NK-92 (cell line): ENCODE results near the gene MYO9A.

Experiments
- DNase-seq: peaks from one replicate; lab custom pipeline; 2025; ENCODE audit not compliant: unreplicated experiment; lab: John Stamatoyannopoulos, UW

MYO9A gene, protein sequence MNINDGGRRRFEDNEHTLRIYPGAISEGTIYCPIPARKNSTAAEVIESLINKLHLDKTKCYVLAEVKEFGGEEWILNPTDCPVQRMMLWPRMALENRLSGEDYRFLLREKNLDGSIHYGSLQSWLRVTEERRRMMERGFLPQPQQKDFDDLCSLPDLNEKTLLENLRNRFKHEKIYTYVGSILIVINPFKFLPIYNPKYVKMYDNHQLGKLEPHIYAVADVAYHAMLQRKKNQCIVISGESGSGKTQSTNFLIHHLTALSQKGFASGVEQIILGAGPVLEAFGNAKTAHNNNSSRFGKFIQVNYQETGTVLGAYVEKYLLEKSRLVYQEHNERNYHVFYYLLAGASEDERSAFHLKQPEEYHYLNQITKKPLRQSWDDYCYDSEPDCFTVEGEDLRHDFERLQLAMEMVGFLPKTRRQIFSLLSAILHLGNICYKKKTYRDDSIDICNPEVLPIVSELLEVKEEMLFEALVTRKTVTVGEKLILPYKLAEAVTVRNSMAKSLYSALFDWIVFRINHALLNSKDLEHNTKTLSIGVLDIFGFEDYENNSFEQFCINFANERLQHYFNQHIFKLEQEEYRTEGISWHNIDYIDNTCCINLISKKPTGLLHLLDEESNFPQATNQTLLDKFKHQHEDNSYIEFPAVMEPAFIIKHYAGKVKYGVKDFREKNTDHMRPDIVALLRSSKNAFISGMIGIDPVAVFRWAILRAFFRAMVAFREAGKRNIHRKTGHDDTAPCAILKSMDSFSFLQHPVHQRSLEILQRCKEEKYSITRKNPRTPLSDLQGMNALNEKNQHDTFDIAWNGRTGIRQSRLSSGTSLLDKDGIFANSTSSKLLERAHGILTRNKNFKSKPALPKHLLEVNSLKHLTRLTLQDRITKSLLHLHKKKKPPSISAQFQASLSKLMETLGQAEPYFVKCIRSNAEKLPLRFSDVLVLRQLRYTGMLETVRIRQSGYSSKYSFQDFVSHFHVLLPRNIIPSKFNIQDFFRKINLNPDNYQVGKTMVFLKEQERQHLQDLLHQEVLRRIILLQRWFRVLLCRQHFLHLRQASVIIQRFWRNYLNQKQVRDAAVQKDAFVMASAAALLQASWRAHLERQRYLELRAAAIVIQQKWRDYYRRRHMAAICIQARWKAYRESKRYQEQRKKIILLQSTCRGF (N-terminal part only)

DNA sequence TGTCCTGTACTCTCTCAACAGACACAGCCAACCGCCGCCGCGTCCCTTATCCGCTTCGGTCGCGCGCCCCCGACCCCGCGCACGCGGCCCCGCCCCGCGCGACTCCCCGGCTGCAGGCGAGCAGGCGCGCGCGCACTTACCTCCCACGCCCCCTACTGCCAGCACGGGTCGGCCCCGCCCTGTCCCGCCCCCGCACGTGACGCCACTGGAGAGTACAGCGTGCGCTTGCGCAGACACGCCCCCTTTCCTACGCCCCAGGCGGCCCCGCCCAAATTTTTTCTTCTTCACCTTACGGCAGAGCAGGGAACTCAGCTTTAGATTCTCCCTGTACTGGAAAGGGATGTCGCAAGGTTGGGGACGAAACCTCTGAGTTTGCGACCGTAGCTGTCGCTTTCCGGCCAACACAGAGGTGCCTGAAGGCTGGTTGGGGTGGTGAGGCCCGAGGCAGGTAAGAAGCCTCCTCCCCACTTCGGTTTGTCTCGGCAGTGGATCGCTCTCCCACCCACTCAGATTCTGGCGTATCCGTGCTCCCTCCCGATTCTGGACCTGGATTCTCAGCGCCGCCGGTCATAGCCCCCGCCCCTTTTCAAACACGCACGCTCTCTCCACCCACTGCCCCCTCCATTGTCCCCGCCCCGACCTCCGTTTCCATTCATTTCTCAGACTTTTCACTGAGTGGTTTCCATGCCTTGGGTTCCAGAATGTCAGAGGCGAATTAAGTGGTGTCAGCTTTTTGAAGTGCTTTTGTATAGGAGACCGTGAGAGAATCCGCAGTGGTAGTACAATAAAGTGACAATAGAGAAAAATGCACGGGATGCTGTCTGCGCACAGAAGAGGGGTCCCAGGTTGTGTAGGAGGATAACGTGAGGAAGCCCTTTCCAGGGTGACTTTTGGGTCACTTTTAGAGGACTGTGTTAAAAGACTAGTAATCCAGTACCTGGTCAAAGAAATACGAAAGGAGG, at the start of gene MYO9A, which contains the start of gene SENP8:
Gene MYO9A (minus strand): TSS at position 134 of the 962 bp plus-strand sequence. CDS start 71,587 bp downstream, outside the sequence.
Gene SENP8 (plus strand): TSS at position 387 of the 962 bp plus-strand sequence. CDS start 21,221 bp downstream, outside the sequence.
- peak; percentile 89 for DNase-seq

DNA sequence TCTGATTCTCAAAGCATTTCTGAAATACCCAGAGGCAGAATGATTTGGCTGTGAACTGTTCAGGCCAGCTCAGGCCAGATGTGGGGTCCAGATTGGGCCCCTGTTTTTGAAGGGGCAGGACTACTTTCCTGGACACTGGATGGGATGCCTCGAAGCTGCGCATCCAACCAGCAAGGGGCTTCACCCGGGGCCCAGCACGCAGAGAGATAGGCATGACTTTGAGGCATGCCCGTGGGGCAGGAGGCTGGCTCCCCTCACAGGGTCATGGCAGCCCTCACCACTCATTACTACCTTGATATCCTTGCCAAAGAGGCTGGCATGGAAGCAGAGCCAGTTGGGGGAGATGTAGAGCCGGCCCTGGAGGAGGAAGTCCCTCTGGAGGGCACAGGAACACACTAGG, 49.5 kb upstream of the MYO9A start:
- no peak for DNase-seq

DNA sequence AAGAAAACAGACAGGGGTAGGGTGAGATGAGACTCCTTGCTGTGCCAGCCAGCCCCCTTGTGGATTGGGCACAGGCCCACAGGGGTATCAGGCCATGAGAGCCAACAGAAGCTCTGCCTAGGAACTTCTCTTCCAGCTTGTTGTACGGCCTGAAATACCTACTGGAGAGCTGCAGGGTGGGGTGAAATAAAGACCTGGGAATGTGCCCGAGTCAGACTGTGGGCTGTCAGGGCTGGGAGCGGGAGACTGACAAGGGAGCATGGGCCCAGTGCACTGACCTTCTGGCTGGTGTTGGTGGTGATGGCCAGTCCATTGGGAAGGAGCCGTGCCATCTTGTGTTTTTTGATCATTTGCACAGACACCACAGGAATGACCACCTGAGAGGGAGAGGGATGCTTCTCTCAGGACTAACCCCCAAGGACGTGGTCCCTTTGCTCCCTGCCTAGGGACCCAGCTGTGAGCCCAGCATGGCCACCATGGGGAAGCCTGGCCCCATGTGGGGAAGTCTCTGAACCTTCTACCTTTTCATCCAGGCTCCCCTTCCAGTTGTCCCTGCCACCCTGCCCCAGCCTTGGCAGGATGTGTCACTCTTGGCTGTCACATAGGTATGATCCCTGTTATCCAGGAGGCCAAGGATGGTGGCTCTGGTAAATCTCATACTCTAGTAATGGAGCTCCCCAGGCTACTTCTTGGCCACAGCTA, 48.9 kb upstream of the MYO9A start:
- no peak for DNase-seq

DNA sequence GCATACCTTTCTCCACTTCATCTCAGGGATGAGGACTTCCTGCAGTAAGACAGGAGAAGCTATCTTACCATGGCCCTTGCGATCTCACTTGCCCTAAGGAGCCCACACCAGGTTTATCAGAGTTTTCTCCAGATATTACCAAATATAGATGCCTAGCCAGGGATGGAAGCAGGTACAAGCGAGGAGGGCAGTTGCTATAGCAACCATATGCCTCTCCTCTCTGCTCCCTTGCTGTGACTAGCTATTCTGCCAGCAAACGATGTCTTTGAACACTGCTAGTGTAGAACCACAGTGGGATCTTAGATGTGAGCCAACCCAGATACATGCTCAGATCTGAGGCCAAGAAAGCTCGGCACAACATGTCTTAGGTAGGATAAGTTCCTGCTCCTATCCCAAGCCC, 45.8 kb upstream of the MYO9A start:
- no peak for DNase-seq

DNA sequence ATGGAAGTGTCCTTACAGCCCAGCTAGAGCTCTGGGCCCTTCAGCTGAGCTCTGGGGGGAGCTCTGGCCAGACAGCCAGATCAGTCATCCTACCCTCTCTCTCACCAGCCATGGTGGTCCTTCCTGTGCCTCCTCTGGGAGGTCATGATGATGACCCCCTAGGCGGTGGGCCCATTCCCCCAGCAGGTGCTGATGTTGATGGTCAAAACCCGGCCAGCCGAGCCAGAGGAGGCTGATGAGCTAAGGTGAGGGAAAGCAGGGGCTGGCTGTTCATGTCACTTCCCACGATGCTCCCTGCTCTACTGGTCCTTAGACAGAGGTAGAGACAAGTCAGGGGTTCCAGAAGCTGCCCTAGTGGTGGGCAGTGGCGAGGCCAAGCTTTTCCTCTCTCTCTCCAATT, 44.6 kb upstream of the MYO9A start:
- no peak for DNase-seq

DNA sequence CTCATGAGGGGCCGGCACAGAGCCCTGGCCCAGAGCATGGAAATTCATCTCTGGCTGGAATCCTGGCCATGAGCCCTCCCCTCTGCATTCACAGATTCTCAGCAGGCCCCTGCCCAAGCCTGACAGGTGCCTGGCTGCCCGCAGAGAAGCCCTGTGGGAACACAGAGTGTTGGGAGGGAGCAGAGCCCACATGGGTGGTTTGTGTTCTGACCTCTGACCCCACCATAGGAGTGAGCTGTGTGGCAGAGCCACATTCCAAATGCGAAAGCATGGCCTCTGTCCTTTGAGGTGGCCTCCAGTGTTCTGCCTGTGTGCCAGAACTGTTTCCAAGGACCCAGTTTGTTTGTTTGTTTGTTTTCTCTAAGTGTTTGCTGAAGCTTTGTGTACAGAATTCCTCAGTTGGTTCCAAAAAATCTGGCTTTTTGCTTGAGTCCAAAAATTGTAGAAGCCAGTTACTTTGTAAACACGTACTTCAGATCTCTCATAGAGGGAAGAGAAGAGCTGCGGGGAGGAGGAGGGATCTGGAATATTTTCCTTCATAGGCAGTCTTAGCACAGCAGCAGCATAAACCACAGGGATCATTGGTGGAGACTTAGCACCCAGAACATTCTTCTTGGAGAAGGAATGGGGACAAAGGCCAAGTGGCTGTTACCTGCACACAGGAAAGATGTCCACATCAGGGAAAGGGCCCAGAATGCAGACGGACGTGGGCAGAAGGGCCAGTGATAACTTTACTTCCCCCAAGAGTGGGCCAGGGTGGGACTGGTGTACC, 43.6 kb upstream of the MYO9A start:
- no peak for DNase-seq

DNA sequence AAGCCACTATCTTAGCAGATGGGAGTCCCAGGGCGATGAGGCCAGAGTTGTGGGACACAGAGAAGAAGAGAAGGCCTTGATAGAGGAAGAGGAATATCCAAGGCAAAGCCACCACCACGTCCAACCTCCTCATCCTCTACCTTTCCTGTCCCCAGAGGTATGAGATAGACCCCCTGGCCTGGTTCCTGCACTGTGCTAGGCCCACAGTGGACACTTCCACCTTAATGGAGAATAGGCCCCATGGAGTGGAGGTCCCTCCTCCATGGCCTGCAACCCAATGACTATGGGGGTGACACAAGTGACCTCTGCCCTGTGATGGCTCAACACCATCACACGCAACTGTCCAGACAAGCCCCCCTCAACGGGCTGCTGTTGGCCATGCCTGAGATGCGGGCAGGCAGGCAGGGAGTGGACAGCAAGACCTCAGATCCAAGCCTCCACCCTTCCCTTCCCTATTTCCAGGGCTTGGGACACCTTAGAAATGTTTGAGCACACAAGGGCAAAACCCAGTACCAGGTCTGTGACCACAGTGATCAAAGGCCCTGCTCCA, 42.8 kb upstream of the MYO9A start:
- no peak for DNase-seq

DNA sequence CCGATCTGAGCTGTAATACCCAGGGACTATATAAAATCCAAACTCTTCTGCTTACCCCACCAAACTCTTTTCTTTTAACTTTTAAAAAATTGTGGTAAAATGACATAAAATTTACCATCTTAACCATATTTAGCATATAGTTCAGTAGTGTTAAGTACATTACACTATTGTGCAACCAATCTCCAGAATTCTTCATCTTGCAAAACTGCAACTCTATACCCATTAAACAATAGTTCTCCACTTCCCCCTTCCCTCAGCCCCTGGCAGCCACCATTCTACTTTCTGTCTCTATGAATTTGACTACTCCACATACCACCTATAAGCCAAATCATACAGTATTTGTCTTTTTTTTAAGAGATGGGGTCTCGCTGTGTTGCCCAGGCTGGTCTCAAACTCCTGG, 39.0 kb upstream of the MYO9A start:
- no peak for DNase-seq

DNA sequence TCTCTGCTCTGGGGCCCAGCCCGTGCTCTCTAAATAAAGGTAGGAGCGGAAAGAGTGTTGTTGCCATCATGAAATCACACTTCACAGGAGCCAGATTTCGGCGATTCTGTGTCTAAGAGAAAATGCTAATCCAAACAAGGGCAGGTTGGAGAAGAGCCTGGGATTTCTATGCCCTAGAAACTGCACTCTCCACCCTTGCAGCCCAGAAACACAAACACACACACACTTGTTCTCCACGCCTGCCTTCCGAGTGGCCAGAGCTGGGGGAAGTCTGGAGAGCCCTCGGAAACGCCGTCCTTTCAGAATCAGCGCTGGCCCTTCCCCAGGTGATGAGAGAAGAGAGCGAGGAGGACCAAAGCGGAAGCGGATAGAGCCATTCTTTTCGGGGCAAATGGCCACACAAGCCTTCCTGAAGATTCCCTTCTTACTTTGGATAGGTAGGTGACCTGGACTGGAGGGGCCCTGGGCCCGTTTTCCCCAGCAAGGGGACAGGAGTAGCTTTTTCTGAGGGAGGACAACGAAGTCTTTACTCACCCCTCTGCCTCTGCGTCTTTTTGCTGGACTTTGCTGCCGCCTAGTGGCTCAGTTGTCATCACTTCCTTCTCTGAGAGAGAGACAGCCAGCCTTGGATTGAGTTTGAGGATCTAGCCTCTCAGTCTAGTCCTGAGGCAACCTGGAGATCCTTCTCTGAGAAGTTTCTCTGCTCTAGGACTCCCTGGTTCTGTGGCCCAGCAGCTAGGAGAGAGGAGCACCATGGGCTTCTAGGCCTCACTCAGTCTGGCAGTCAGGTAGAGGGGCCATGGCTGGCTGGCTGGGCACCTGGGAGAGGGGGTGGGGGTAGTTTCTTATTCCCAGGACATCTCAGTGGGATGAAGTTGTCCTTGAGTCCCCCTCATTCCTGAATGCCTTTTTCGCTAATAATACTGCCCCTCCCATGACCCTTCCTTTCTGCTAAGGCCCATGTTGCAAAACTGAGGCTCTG, 38.0 kb upstream of the MYO9A start:
- no peak for DNase-seq

DNA sequence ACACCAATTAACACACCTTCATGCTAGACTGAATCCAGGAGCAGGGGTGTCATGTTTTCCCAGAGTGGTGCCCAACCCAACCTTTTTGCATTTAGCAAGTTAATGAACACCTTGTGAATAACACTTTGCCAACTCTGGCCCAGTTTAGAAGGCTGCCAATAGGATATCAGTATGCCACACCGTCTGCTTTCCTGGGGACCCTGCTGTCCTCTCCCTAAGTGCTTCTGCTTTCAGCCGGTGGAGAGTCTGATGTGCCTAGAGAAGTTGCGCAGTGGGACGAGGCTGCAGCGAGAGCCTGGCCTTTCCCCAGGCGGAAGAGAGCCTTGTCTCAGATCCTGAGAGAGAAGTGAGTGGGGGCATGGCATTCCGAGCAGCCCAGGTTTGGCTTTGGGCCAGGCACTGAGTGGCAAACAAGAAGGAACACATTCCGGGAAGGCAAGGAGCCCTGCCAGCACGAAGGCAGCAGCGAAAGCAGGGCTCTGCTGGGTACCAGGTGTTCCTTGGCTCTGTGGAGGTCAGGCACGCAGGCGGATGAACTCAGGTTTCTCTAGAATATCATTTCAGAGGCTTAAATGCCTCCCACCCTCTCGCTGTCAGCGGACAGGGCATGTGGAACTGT, 37.2 kb upstream of the MYO9A start:
- DNase-seq: no peak

DNA sequence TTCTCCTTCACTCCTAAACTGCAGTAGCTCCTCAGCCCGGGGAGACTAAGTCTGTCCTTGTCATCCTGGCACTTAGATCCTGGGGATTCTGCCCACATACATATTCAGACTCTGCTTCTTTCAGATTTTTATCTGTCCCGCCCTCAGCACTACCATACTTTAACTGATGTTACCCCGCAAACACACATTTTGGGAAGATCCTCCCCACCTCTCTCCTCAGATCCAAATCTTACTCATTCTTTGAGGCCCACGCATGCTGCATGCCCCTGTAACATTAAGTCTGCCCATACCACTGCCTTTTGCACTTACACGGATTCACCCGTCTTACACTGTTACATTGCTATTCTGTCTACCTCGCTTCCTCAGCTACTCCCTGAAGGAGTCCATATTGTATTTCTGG, 36.4 kb upstream of the MYO9A start:
- DNase-seq: no peak

DNA sequence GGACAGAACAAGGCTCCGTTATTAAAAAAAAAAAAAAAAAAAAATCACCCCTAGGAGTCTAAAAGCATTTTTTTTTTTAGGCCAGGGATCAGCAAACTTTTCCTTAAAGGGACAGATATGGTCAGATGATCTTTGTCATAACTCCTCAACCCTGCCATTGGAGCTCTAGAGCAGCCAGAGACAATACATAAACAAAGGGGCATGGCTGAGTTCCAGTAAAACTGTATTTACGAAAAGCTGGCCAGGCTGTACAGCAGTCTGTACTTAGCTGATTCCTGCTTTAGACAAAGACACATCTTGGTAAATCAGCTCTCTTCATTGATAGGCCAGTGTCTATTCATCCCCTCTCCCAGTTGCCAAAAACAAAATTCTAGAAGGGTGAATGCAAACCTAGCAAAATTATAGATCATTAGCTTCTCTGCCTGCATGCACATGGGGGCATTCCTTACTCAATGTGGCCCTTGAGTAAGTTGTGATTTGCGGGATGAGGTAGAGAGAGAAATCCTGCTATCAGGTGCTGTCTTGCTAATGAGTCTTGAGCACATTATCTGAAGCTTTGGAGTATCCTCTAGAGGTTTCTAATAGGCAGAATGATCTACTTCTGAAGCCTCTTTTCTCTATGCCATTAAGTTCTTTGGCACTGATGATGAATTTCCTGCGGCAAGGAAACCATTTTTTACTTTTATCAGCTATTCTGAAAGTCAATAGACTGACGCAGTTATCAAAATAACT, 35.5 kb upstream of the MYO9A start:
- DNase-seq: no peak

DNA sequence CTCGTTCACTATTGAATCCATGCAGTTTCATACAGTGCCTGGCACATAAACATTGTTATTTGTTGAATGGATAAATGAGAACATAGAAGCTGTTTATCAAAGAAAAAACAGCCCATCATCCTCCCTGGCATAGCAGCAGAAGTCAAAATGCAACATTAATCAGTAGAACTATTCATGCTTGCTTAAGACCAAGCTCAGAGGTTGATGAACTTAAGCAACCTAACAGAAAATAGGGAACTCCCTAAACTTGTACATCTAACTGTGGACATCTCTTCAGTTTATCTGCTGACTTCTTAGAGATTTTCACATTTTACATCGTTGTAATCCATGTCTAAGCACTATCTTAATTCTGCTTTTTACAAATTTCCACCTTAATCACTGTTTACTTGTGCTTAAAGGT, 29.5 kb upstream of the MYO9A start:
- no peak for DNase-seq

DNA sequence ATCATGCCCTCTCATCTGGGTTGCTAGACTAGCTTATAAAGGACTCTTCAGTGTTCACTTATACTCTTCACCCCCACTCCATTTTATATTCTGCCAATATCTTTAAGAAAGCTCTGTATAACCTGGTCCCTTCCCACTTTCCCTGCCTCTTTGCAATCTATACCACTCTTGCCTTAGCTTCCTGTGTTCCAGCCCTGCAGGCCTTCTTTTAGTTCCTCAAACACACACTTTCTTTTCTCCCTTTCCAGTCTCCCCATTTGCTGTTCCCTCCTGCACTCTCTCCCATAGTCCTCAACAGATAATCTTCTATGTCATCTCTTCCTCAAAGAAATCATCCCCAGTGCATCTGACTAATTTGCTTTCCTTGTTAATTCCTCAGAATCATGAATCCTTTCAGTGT, 29.0 kb upstream of the MYO9A start:
- no peak for DNase-seq

DNA sequence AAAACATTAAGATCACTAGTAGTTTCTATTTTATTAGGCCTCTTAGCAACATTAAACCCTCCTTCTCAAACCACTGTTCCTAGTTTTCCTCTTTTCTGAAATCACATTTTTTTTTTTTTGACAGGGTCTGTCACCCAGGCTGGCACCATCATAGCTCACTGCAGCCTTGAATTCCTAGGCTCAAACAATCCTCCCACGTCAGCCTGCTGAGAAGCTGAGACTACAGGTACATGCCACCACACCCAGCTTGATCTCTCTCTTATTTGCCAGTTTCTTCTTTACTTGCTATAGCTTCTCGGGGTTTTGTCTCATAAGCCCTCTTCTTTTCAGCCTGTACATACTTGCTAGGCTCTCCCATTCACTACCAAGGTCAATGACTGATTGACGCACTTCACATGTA, 28.3 kb upstream of the MYO9A start:
- no peak for DNase-seq
